ENCODE data around the gene LPXN.
A peak's percentile ranks its signal among the peaks of the same experiment; 100 is the strongest.

LPXN gene

GRCh38 chr11:58594826-58595225, 19.2 kb upstream of the LPXN start:
- no peak for TF ChIP-seq CTCF (IDR thresholded peaks at IDR 0.05; ENCODE audit: low read depth, low read length)
- no peak for DNase-seq (ENCODE audit: extremely low read depth, low read depth)

DNA sequence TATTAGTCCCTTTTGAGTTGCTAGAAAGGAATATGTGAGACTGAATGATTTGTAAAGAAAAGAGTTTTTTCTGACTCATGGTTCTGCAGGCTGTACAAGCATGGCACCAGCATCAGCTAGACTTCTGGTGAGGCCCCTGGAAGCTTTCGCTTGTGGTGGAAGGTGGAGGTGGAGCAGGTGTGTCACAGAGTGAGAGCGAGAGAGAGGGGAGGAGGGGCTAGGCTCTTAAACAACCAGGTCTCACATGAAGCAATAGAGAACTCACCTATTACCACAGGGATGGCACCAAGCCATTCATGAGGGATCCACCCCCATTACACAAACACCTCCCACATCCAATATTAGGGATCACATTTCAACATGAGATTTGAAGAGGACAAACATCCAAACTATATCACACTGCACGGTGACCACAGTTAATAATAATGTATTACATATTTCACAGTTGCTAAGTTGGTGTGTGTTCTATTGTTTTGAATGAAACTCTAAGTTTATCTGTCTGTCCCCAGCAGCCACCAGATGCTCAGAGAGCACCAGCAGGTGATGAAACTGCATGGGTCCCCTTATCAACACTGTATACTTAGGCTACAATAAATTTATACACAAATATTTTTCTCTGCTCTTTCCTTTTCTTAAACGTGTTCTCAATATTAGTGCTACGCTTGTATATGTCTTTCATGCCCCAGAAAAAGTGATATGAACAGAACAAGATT, 17.3 kb upstream of the LPXN start:
- no peak for DNase-seq (ENCODE audit: extremely low read depth, low read depth)

DNA sequence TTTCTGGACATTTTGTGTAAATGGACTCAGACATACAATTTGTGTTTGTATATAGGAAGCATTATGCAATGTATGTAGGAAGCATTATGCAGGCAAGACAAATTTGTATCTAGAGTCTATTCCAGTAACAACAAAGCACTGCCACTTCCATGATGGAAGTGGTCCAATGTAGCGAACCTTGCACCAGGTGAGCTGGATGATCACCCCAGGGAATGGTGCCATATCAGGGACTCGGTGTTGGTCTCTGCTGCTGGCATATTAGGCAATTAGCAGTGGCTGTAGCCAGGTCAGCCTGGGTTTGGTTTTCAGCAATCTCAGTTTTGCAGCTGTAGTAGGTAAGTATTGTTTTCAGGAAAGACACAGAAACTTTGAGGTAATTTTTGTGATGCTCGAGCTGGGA, 16.0 kb upstream of the LPXN start:
- TF ChIP-seq CTCF (IDR thresholded peaks at IDR 0.05; ENCODE audit: low read depth, low read length) = no peak
- DNase-seq (ENCODE audit: extremely low read depth, low read depth) = no peak

More for the DNA sequence above, 17.3 kb upstream of the LPXN start:
- no peak for TF ChIP-seq CTCF (IDR thresholded peaks at IDR 0.05; ENCODE audit: low read depth, low read length)

- TF ChIP-seq CTCF (IDR thresholded peaks at IDR 0.05; ENCODE audit: low read depth, low read length) = no peak
Measured at GRCh38 chr11:58586998-58587397, 11.3 kb upstream of the LPXN start.

DNA sequence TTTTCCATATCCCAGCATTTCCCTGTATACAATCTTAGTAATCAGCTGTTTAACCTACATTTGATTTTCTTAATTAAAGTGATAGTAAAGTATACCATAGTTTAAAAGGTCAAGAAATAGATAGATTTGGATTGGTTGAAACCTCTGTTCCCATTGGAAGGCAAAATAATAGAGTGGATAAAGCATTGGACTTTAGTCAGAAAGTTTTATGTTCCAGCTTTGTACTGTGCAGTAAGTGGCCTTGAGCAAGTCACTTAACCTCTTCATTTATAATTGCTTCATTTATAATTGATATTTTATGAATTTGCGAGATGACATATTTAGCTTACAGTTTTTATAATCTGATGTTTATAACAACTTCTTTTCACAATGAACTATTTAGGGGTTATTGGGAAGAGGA, 6.8 kb upstream of the LPXN start:
- no peak for DNase-seq (ENCODE audit: extremely low read depth, low read depth)
- TF ChIP-seq CTCF (IDR thresholded peaks at IDR 0.05; ENCODE audit: low read depth, low read length) = no peak

More at GRCh38 chr11:58586998-58587397, 11.3 kb upstream of the LPXN start:
- DNase-seq (ENCODE audit: extremely low read depth, low read depth) = no peak

GRCh38 chr11:58580311-58580710, 4.7 kb upstream of the LPXN start:
- TF ChIP-seq CTCF (IDR thresholded peaks at IDR 0.05; ENCODE audit: low read depth, low read length) = no peak
- no peak for DNase-seq (ENCODE audit: extremely low read depth, low read depth)

- DNase-seq (ENCODE audit: extremely low read depth, low read depth) = peak; percentile 80
- peak; percentile 78 for TF ChIP-seq CTCF (IDR thresholded peaks at IDR 0.05; ENCODE audit: low read depth, low read length)
Measured at GRCh38 chr11:58579192-58580129, 3.8 kb upstream of the LPXN start.
